Daoy (cell line): ENCODE measurements around the gene C15orf40. TPM values are rescaled to one million over a fixed set of nuclear protein-coding genes. Genes with fewer than 3 reads are reported as not detected.
A peak's percentile ranks its signal among the peaks of the same experiment; 100 is the strongest.
"Not testable (repeated sequence)": the region's sequence is repeated elsewhere in the genome, so short reads cannot be mapped to it uniquely, and the experiment has no call there.

Experiments used
- DNase-seq: peaks from one replicate; pipeline ENCODE4 v3.0.0-alpha.2; 2015; ENCODE audit warnings: low read depth
- total RNA-seq: library from RNA; depleted of rRNA; stranded (reverse); fragments of >200 nt; shearing (Covaris generic); gene quantifications from 2 replicates; pipeline ENCODE4 v1.2.3, GENCODE V29; 2014; rRNA removed

Gene C15orf40
- total RNA-seq, 1 experiment from 2014 or later = 14.6 TPM

- peak; percentile 38 for DNase-seq
Observed at GRCh38 chr15:82952158-82953081, 59.0 kb downstream of the C15orf40 start, which contains the start of gene HOMER2. HOMER2 (minus strand) TSS chr15:82952720; CDS start chr15:82952535, 185 bp downstream.

DNA sequence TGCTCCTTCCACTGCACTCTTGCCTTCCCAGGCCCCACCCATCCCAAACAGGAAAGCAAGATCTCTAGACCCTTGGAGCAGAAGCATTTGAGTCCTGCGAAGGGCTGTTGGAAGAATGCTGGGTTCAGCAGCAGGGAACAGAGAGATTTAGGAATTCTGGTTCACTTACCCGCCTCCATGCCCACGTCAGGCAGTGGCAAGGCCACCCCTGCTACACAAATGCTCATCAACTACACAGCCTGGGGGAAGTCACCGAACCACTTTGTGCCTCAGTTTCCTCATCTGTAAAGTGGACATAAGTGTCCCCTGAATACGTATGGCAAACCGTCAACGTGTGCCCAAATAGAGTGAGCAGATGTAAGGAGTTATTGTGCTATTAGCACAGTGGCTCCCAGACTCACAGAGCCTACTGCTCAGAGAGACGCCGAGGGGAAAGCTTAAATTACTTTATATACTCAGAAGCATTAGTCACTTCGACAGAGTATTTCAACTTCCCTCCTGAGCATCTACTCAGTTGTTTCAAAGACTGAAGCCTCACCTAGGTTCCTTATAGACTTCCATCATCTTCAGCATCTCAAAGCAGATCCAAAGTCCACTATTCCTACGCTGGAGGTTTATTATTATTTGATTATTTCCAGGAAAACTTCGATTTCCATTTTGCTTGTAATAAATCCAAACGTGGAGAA, 59.8 kb downstream of the C15orf40 start:
- peak; percentile 30 for DNase-seq

DNA sequence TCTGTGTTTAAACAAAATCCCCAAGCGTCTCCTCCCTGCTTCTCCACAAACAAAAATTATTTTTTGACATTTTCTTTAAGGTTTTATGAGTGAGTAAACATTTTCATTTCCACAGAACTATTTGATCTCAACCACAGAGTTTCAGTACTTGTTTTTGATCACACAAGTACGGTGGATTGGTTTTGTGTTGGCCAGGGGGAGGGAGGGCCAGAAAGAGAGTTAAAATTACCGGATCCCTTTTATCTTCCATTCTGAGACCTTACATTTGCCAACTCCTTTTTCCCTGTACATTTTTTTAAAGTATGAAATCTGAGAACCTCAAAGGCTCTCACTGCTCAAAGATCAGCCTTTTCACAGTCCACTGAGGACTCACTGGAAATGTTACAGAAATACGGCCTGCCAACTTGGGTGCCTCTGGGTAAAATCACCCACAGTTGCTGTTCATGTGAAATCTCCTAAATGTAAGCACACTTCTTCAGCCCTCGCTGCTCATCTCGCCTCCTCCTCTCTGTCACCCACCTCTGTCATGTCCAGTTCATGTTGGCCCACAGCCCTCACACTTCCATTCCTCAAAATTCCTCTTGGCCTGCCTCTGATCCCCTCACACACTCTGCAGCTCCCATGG, 60.6 kb downstream of the C15orf40 start:
- no peak for DNase-seq

DNA sequence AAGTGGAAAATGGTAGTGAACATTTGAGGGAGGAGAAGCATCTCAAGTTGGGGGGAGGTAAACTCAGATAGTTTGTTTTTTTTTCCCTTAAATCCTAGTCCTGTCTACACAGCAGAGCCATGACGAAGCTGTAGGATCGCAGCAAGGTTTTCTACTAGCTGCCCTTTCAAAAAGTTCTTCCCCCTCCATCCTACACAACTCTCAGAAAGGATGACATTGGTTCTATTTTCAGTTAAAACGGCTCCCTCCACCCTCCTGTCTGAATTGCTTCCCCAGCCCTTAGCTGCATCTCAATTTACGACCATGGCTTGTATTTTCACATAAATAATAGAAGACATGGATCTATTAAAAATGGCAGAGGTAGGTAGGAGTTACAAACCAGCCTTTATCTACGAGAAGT, 61.1 kb downstream of the C15orf40 start:
- DNase-seq = no peak

DNA sequence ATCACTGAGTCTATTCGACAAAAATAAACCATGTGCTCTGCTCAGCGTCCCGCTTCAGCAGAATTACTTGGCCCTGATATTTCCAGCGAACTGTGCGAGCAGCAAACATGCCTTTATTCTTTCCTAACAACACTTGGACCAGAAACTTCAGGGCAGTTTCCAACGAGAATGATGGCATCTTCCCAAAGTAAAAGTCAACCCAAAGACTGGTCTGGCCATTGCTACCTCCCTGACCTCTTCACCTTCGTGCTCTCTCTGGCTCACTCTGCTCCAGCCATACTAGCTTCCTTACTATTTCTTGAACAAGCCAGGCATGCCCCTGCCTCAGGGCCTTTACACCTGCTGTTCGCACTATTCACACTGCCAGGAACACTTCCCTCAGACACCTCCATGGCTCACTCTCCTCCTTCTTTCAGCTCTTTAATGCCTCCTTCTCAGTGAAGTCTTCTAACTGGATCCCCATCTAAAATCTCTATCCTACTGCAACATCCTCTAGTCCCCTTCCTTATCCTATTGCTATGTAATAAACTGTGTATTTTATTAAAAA, 65.2 kb downstream of the C15orf40 start:
- no peak for DNase-seq

GRCh38 chr15:82945326-82945725, 66.1 kb downstream of the C15orf40 start:
- DNase-seq = no peak

DNA sequence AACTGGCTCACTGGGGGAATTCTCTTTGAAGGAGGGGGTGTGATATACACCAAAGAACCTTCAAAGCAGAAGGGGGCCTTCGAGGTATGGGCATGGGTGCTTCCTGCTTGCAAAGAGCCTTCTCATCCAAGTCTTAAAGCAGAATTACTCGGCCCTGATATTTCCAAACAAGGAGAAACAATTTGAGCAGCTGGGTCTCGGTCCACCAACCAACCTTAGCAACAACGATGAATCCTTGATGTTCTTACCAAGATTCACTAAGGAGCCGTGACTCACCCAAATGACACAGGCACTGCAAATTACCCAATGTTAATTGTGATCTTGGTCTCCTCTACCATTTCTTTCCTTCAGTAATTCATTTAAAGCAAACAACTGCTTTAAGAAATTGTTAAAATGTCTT, 66.6 kb downstream of the C15orf40 start:
- DNase-seq = peak; percentile 48

- DNase-seq = no peak
Observed at GRCh38 chr15:82944056-82944455, 67.4 kb downstream of the C15orf40 start.

- DNase-seq = peak; percentile 9
Observed at GRCh38 chr15:82943176-82943575, 68.3 kb downstream of the C15orf40 start.

GRCh38 chr15:82942691-82943090, 68.7 kb downstream of the C15orf40 start:
- DNase-seq = peak; percentile 69

DNA sequence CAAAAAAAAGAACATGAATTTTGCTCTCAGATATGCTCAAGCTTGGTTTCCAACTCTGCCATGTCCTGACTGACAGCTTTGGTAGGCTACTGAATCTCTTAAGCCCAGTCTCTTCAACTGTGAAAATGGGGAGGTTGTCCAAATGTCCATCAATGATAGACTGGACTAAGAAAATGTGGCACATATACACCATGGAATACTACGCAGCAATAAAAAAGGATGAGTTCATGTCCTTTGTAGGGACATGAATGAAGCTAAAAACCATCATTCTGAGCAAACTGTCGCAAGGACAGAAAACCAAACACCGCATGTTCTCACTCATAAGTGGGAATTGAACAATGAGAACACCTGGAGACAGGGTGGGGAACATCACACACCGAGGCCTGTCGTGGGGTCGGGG, 71.8 kb downstream of the C15orf40 start:
- DNase-seq = not testable (repeated sequence)

Other genes with a start within 250 kb of the C15orf40 start
- gene FSD2, start 205.6 kb downstream of the C15orf40 start, total RNA-seq = not detected in 2 replicates
- 2.5 and 3.2 TPM in 2 replicates for gene WHAMM, start 202.0 kb downstream of the C15orf40 start, total RNA-seq
- gene HOMER2, start 58.9 kb downstream of the C15orf40 start, total RNA-seq = 7.9 and 11.1 TPM in 2 replicates
- gene RAMAC, start 25.4 kb downstream of the C15orf40 start, total RNA-seq = 63.6 and 77.4 TPM in 2 replicates
- 91.9 and 102 TPM in 2 replicates for gene BTBD1, start 55.6 kb upstream of the C15orf40 start, total RNA-seq
- 1.1 and 3.6 TPM in 2 replicates for gene TM6SF1, start 96.0 kb upstream of the C15orf40 start, total RNA-seq
- gene HDGFL3, start 196.2 kb upstream of the C15orf40 start, total RNA-seq = 134 and 146 TPM in 2 replicates